Small intestine (tissue), 16 donors: ENCODE measurements around the gene ZGPAT. TPM values are rescaled to one million over a fixed set of nuclear protein-coding genes. Genes with fewer than 3 reads are reported as not detected.
"Not testable (repeated sequence)": the region's sequence is repeated elsewhere in the genome, so short reads cannot be mapped to it uniquely, and the experiment has no call there.

Source experiments
- DNase-seq, 2 donors: peaks; one replicate each; pipeline versions ENCODE4 v3.0.0 to v3.0.0-alpha.2; 2013
- FAIRE-seq: peaks from 2 replicates; lab custom pipeline; 2012; peaks lifted over from hg19 to GRCh38; lab: Jason Lieb, UNC
- H3K27ac ChIP-seq, 3 donors: one replicate each; pipeline ENCODE4 v1.5.1; 2013; ENCODE audit warnings: low read length in 2 of 3, mild to moderate bottlenecking in 2 of 3, control low read depth in 1 of 3, inconsistent platforms in 1 of 3, low read depth in 1 of 3, moderate library complexity in 1 of 3
- H3K27me3 ChIP-seq, 3 donors: one replicate each; pipeline ENCODE4 v1.6.1; 2013; ENCODE audit warnings: low read length in 3 of 3, inconsistent platforms in 1 of 3; ENCODE audit not compliant: control insufficient read depth in 3 of 3, insufficient read depth in 3 of 3
- H3K36me3 ChIP-seq, 3 donors: one replicate each; pipeline ENCODE4 v1.6.1; 2013; ENCODE audit warnings: low read length in 3 of 3, inconsistent platforms in 1 of 3, low read depth in 1 of 3, mild to moderate bottlenecking in 1 of 3, moderate library complexity in 1 of 3; ENCODE audit not compliant: control insufficient read depth in 3 of 3, insufficient read depth in 2 of 3
- H3K4me1 ChIP-seq, 3 donors: one replicate each; pipeline ENCODE4 v1.6.1; 2013; ENCODE audit warnings: low read length in 2 of 3, inconsistent platforms in 1 of 3, low read depth in 1 of 3, mild to moderate bottlenecking in 1 of 3, moderate library complexity in 1 of 3; ENCODE audit not compliant: control insufficient read depth in 3 of 3, insufficient read depth in 2 of 3
- H3K4me3 ChIP-seq, 3 donors: one replicate each; pipeline ENCODE4 v1.5.1; 2013; ENCODE audit warnings: low read length in 3 of 3, control low read depth in 1 of 3, inconsistent platforms in 1 of 3, low read depth in 1 of 3, mild to moderate bottlenecking in 1 of 3, moderate library complexity in 1 of 3
- H3K9me3 ChIP-seq, 2 donors: one replicate each; pipeline ENCODE4 v1.6.1; 2013; ENCODE audit warnings: low read depth in 1 of 2, low read length in 1 of 2; ENCODE audit not compliant: control insufficient read depth in 2 of 2, insufficient read depth in 1 of 2
- WGBS, 3 donors: extraction: QIAGEN DNeasy Blood & Tissue Kit; methylation state at CpG; one replicate each; pipeline ENCODE4 v1.1.7; 2013; 5-methylcytosine and 5-hydroxymethylcytosine counted together
- long read RNA-seq, 10 donors: transcript quantifications; one replicate each; lab custom pipeline, GENCODE V29; 2026
- polyA plus RNA-seq, 4 donors: library from polyadenylated mRNA; stranded (reverse) in 3 of 4; unstranded in 1 of 4; fragments of 200-250 nt in 3 of 4; fragments of 120-200 nt in 1 of 4; gene quantifications; one replicate each; pipeline versions ENCODE4 v1.2.1 to v1.2.3, GENCODE V29; 2013
- donor health status: healthy with polysubstance abuse.
- donor health status: control.
- donor health status: control.
- donor health status: Bipolar disorder and iron deficiency.
- donor health status: healthy.

Gene ZGPAT
- 10 to 100 TPM; 20.5 to 39.8 (median 30.6) TPM for polyA plus RNA-seq
- long read RNA-seq, donor 1, partial matches to known transcripts, result 0 of 11 reads
- long read RNA-seq, donor 1, other reads (novel, unspliced or antisense), result 7 of 11 reads
- long read RNA-seq, donor 2, partial matches to known transcripts, result 0 of 1 reads
- long read RNA-seq, donor 2, other reads (novel, unspliced or antisense), result 0 of 1 reads
- long read RNA-seq, donor 3, partial matches to known transcripts, result 0 of 2 reads
- long read RNA-seq, donor 3, other reads (novel, unspliced or antisense), result 0 of 2 reads
- long read RNA-seq, donor 4, partial matches to known transcripts, result 0 of 1 reads
- long read RNA-seq, donor 4, other reads (novel, unspliced or antisense), result 0 of 1 reads
- long read RNA-seq, donor 5, partial matches to known transcripts, result 0 of 1 reads
- long read RNA-seq, donor 5, other reads (novel, unspliced or antisense), result 0 of 1 reads
- long read RNA-seq, donor 6, partial matches to known transcripts, result 0 of 3 reads
- long read RNA-seq, donor 6, other reads (novel, unspliced or antisense), result 0 of 3 reads
- long read RNA-seq, donor 7, partial matches to known transcripts, result 0 of 4 reads
- long read RNA-seq, donor 7, other reads (novel, unspliced or antisense), result 0 of 4 reads
- long read RNA-seq, donor 8, partial matches to known transcripts, result 0 of 1 reads
- long read RNA-seq, donor 8, other reads (novel, unspliced or antisense), result 0 of 1 reads
- long read RNA-seq, donor 9, partial matches to known transcripts, result 0 of 2 reads
- long read RNA-seq, donor 9, other reads (novel, unspliced or antisense), result 0 of 2 reads
- long read RNA-seq, donor 10, partial matches to known transcripts, result 0 of 5 reads
- long read RNA-seq, donor 10, other reads (novel, unspliced or antisense), result 0 of 5 reads

- WGBS, 3 donors, result 0 to 1% (median 1%) methylated on average over 50 to 98 of the region's 98 CpGs
These were observed at the start of gene ZGPAT, which contains the start of gene ARFRP1 for GRCh38 chr20:63707558-63708300. Gene ZGPAT (plus strand): TSS chr20:63708039. CDS start chr20:63708581, 542 bp downstream. Gene ARFRP1 (minus strand): TSS chr20:63707976. CDS start chr20:63707091, 885 bp downstream.

GRCh38 chr20:63658749-63659187 lies 49.1 kb upstream of the ZGPAT start:
- FAIRE-seq (no peak), DNase-seq (no peak)
- Histone ChIP-seq H3K4me1 (peaks cover 0 to 23% (median 2%) of the 10 kb centered on the region in 3 donors), H3K27me3 (peaks cover 0 to 4% (median 0%) of the 10 kb centered on the region in 3 donors), H3K4me3 (peak overlapping the region; percentile 37 to 79 (median 71)), H3K27ac (peak overlapping the region in 2 of 3 donors; percentile 70 to 77), H3K36me3 (peaks cover 2 to 32% (median 6%) of the 10 kb centered on the region in 3 donors), H3K9me3 (no peaks in the 10 kb centered on the region)
- WGBS, 3 donors, result 3 to 5% (median 3%) methylated on average over 24 to 25 of the region's 25 CpGs

More at GRCh38 chr20:63707558-63708300, at the start of gene ZGPAT, which contains the start of gene ARFRP1:
- Histone ChIP-seq H3K4me3 (peak within 1 kb of the TSS; percentile 73 to 92 (median 90)), H3K27me3 (no peaks in the 10 kb centered on the region), H3K27ac (peak within 1 kb of the TSS; percentile 66 to 92 (median 82)), H3K36me3 (peaks cover 4 to 68% (median 16%) of the 10 kb centered on the region in 3 donors), H3K4me1 (peaks cover 4 to 16% (median 6%) of the 10 kb centered on the region in 3 donors), H3K9me3 (no peaks in the 10 kb centered on the region)
- FAIRE-seq, result no peak
- peak; percentile 88 to 95 for DNase-seq

- Histone ChIP-seq H3K27me3 (no peaks in the 10 kb centered on the region), H3K4me1 (peaks cover 0 to 19% (median 2%) of the 10 kb centered on the region in 3 donors), H3K9me3 (no peaks in the 10 kb centered on the region), H3K4me3 (peak overlapping the region in 2 of 3 donors; percentile 71 to 79), H3K27ac (peak overlapping the region in 1 of 3 donors; percentile 77), H3K36me3 (peaks cover 2 to 37% (median 6%) of the 10 kb centered on the region in 3 donors)
- peak in 1 of 2 donors; percentile 27 for DNase-seq
- 60 to 71% (median 62%) methylated on average over 13 of the region's 13 CpGs for WGBS, 3 donors
- FAIRE-seq, result no peak
These were observed 48.5 kb upstream of the ZGPAT start for GRCh38 chr20:63659370-63659769.

GRCh38 chr20:63660174-63660573 lies 47.7 kb upstream of the ZGPAT start:
- H3K4me3 ChIP-seq, DNase-seq, FAIRE-seq, H3K27me3 ChIP-seq, H3K27ac ChIP-seq, H3K9me3 ChIP-seq: not testable (repeated sequence)
- 85 to 94% (median 86%) methylated on average over 10 of the region's 10 CpGs for WGBS, 3 donors
- peaks cover 2 to 45% (median 6%) of the 10 kb centered on the region in 3 donors for H3K36me3 ChIP-seq
- H3K4me1 ChIP-seq, result peaks cover 0 to 19% (median 2%) of the 10 kb centered on the region in 3 donors

GRCh38 chr20:63660622-63661021 lies 47.2 kb upstream of the ZGPAT start:
- H3K4me1 ChIP-seq, result peaks cover 0 to 19% (median 2%) of the 10 kb centered on the region in 3 donors
- no peak for DNase-seq
- H3K4me3 ChIP-seq, result no peak overlapping the region
- H3K27ac ChIP-seq, result no peak overlapping the region
- no peak for FAIRE-seq
- H3K36me3 ChIP-seq, result peaks cover 2 to 49% (median 6%) of the 10 kb centered on the region in 3 donors
- no peaks in the 10 kb centered on the region for H3K27me3 ChIP-seq
- WGBS, 3 donors, result 74 to 89% (median 82%) methylated on average over 8 of the region's 8 CpGs
- no peaks in the 10 kb centered on the region for H3K9me3 ChIP-seq

- Histone ChIP-seq H3K4me1 (peaks cover 0 to 19% (median 2%) of the 10 kb centered on the region in 3 donors), H3K4me3 (no peak overlapping the region), H3K36me3 (peaks cover 2 to 54% (median 6%) of the 10 kb centered on the region in 3 donors), H3K27ac (no peak overlapping the region), H3K27me3 (no peaks in the 10 kb centered on the region), H3K9me3 (no peaks in the 10 kb centered on the region)
- WGBS, 3 donors, result 94 to 97% (median 96%) methylated on average over 22 of the region's 22 CpGs
- FAIRE-seq (no peak), DNase-seq (no peak)
These were observed 46.7 kb upstream of the ZGPAT start for GRCh38 chr20:63661108-63661507.

GRCh38 chr20:63661959-63662812 lies 45.7 kb upstream of the ZGPAT start:
- WGBS, 3 donors, result 90 to 96% (median 93%) methylated on average over 33 of the region's 33 CpGs
- peaks cover 2 to 59% (median 6%) of the 10 kb centered on the region in 3 donors for H3K36me3 ChIP-seq

More at GRCh38 chr20:63661959-63662812, 45.7 kb upstream of the ZGPAT start:
- Histone ChIP-seq H3K4me3 (no peak overlapping the region), H3K9me3 (no peaks in the 10 kb centered on the region), H3K27me3 (no peaks in the 10 kb centered on the region), H3K4me1 (peaks cover 0 to 17% (median 2%) of the 10 kb centered on the region in 3 donors), H3K27ac (no peak overlapping the region)
- FAIRE-seq (no peak), DNase-seq (no peak)
